GM11168 (cell line): ENCODE data around the gene CFAP57.

Source experiments
- in situ Hi-C: fragments of 300-500 bp; cut with MboI; formaldehyde crosslinking; loops from one replicate; pipeline ENCODE4 v1.12.0; 2022; ENCODE audit warnings: low sequenced_read_pairs; ENCODE audit not compliant: unreplicated experiment

Gene CFAP57

DNA sequence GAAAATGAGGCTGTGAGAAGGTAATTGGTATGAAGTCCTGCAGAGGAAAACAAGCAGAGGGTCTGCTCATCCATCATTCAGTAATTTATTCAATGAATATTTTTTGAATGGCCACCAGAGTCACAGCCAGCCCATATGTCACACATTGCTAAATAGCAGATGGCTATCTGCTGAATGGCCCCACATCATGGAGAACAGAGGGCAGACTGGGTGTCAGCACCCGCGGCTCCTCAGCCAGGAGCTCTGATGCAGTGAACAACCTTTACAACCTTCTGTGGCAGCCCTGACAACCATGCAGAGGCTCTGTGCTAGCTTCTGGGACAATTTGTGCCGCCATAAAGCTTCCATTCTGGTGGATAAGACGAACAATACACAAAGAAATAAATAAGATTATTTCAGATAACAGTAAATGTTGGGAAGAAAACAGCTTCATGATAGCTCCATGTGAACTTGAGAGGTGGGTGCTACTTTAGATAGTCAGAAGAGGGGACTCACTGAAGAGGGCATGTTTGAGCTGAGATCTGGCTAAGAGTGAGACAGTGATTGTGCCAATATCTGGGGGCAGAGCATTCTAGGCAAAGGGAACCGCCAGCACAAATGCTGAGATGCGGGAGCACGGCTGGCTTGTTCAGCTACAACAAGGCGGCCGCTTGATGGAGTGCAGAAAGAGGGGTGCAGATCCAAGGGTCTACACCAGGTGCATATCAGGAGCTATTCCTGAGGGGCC, 116.1 kb downstream of the CFAP57 start:
- in situ Hi-C loops, result no loop called here

DNA sequence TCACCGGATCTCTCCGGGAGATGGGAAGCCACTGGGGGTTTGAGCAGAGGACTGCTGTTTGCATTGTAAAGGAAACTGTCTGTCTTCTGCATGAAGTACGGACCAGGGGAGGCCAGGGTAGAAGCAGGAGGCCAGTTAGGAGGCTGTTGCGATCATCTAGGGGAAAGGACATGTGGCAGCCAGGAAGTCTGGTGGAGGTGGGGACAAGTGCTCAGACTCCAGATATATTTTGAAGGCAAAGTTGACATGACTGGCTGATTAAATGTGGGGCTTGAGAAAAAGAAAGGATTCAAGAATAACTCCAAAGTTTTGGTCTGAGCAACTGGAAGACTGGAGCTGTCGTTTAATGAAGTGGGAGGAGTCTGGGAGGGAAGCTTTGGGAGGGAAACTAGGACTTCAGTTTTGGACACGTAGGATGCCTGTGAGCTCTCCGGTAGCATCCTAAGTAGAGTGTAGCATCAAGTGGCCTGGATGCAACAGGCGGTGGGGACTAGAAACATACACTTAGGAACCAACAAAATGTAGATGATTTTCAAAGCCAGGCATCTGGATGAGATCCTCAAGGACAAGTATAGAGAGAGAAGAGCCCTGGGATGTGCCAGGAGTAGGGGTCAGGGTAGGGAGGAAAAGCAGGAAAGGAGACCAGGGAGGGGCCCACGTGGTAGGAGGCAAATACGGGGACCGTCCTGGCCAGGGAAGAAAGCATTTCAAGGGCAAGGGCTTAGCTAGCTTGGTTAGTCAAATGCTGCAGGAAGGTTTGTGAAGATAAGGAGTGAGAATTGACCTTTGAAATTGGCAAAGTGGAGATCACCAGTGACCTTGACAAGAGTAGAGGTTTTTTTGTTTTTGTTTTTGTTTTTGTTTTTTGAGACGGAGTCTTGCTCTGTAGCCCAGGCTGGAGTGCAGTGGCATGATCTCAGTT, 116.9 kb downstream of the CFAP57 start:
- in situ Hi-C loops, result no loop called here

DNA sequence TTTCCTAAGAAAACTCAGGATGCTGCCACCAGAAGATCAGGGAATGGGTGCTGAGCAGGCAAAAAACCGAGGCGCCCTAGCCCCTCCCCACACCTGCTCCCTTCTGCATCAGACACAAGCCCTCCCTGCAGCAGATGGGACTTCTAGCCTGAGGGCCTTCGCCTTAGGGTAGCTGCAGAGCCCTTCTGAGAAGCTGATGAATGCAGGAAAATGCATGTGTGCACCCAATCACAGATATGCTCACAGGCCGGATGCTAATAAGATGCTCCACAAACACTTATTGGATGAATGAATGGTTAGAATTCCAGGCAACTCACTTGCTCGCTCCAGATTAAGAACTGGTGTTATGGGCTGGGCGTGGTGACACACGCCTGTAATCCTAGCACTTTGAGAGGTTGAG, 120.1 kb downstream of the CFAP57 start:
- in situ Hi-C loops, result no loop called here

DNA sequence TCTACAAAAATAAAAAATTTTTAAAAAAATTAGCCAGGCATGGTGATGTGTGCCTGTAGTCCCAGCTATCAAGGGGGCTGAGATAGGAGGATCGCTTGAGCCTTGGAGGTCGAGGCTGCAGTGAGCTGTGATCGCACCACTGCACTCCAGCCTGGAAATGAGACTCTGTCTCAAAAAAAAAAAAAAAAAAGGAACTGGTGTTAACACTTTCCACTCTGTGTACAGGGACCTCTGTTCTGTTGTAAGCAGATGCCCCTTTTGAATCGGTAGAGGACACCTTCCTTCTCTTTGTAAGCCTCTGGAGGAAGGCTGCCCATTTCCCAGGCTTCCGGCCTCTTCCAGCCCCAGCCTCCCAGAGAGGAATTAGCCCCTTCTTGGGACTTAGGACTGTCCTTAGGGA, 120.5 kb downstream of the CFAP57 start:
- in situ Hi-C loops, result no loop called here

DNA sequence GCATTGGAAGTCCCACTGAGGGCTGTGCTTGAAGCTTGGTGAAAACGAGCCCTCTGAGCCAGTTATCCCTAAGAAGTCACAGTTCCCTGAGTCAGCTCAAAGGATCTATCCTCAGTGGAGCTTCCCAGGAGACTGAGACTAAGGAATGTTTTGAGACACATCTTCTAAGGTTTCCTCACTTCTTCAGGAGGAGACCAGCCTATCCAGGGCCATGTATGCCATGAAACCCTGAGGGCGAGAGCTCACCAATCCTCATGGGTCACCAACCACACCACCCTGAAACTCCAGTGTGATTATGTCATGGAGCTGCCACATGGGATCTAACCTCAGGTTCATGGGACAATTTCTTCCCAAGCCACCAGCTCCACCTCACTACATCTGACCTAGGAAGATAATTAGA, 121.0 kb downstream of the CFAP57 start:
- in situ Hi-C loops, result no loop called here

DNA sequence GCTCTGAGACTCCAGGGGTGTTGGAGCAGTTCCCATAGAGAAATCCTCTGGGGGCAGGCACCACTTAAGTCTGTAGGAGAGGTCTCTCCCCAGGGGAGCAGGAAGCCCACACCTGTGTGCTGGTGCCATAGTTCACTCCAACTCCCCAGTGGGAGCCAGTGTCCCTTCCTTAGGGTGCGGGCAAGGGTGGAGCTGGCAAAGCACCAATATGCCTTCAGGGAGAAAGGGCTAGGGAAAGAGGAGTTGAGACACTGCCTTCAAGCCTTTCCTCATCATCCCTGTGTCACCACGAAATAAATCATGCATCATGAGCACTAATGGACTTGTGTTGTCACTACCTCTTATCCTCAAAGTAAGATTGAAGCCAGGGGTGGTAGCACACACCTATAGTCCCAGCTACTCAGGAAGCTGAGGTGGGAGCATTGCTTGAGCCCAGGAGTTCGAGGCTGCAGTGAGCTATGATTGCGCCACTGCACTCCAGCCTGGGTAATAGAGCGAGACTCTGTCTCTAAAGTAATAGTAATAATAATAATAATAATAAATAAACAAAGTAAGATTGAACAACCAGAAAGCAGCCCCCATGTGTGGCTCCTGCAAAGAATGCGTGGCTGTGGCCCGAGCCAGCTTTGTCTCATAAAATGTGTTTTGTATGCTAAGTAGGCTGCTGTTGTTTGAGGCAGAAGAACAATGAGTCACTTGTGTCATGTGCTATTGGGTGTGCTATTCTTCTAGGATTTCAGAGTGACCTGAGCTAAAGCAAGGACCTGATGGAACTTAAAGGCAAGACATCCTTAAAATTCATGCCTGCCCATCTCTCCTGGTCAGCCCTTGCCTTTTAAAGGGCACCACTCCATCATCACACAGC, 122.0 kb downstream of the CFAP57 start:
- in situ Hi-C loops, result no loop called here

DNA sequence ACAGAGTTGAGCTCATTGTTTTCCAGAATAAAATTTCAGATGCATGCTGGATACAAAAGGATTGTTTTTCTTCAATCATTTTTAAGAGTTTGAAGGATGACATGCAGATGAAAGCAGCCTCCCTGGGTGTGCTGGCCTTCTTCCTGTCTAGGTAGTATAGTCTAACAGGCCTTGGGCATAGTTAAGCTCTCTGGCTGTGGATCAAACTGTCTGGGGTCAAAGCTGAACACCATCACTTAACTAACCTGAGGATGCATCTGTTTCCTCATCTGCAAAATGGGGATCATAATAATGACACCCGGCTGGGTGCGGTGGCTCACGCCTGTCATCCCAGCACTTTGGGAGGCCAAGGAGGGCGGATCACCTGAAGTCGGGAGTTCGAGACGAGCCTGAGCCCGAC, 122.6 kb downstream of the CFAP57 start:
- in situ Hi-C loops, result no loop called here

DNA sequence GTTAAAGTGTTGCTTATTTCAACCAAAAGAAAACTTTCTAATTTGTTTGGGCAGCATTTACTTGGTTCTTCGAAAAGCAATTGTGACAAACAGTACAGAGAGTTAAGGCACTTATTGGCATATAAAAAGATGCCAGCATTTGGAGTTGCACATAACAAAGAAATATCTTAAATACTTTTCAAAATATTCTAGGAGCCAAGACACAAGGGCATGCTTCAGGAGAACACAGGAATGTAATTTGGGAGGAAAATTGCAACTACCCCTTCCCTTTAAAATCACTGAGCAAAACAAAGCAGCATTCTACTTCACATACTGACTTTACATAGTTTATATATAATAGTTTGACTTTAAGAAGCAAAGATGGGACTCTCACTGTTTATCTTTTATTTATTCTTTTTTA, 124.1 kb downstream of the CFAP57 start:
- in situ Hi-C loops, result no loop called here

DNA sequence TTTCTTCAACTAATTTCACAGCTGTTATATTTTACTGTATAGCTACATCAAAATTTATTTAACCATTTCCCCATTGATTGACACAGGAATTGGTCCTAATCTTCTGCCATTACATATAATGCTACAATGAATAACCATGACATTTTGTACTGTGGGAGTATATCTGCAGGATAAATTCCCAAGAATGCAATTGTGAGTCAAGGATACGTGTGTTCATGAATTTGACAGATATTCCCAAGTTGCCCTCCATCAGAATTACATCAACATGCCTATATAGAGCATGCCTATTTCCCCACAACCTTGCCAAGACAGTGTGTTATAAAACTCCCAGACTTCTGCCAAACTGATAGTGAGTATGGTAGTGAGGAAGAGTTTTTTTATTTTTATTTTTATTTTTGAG, 125.9 kb downstream of the CFAP57 start:
- in situ Hi-C loops, result no loop called here

DNA sequence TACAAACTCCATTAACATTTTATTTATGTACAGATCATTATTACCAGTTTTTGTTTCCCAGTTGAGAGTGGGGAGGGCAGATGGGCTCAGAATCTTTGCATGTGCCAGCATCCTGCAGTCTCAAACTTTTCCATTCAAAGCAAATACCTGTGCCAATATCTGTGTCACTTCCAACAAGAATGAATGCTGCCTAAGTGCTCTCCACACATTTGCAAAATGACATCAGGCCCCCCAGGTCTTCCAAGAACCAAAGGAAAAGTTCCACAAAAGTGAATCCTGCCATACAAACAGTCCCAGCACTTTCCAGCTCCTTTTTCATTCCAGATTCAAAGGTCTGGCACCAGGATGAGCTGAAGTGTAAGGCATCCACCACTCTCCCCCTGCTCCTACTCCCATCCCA, 127.0 kb downstream of the CFAP57 start:
- in situ Hi-C loops, result no loop called here

DNA sequence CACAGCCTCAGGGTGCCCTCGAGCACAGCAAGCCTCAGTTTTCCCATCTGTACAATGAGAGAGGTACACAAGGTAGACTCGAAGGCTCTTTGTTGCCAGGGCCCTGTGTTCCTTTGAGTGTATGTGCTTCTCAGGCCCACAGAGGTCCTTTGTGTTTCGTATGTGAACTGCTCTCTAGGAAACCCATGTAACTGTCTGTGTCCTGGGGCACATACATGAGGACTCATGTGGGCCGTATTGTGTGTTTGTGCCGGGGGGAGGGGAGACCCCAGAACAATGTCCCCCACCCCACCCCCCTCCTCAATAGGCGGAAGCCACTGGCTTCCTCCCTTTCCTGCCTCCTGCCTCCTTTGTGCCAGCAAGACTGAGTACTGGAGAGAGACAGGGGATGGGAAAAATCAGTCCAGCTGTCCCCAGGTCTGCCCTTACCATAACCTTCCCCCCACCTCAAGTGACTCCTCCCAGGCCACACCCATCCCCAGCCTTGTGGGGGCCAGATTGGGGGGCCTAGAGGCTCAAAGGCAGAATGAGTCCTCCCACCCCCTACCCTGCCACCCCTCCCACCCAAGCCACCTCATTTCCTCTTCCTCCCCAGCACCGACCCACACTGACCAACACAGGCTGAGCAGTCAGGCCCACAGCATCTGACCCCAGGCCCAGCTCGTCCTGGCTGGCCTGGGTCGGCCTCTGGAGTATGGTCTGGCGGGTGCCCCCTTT, 128.4 kb downstream of the CFAP57 start, which contains the start of gene TIE1:
TIE1 (plus strand) TSS at position 605 of the 717 bp plus-strand sequence; CDS start at position 695, 90 bp downstream.
- in situ Hi-C loops, result no loop called here

DNA sequence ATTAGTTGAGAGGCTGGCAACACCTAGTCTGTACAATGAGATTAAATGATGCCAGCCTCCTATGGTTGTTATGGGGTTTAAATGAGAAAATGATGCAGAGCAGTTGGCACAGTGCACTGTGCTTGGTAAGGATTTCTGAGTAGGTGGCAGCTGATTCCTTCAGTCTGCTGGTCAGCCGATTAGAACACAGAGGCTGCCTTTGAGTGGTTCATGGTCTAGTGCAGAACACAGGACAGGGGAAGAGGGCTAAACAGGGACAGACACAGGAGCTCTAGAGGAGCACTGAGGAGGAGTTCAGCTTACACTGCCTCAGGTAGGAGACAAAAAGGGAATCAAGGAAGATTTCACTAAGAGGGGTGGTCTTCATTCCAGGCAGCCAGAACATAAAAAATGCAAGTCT, 130.1 kb downstream of the CFAP57 start:
- in situ Hi-C loops, result no loop called here

DNA sequence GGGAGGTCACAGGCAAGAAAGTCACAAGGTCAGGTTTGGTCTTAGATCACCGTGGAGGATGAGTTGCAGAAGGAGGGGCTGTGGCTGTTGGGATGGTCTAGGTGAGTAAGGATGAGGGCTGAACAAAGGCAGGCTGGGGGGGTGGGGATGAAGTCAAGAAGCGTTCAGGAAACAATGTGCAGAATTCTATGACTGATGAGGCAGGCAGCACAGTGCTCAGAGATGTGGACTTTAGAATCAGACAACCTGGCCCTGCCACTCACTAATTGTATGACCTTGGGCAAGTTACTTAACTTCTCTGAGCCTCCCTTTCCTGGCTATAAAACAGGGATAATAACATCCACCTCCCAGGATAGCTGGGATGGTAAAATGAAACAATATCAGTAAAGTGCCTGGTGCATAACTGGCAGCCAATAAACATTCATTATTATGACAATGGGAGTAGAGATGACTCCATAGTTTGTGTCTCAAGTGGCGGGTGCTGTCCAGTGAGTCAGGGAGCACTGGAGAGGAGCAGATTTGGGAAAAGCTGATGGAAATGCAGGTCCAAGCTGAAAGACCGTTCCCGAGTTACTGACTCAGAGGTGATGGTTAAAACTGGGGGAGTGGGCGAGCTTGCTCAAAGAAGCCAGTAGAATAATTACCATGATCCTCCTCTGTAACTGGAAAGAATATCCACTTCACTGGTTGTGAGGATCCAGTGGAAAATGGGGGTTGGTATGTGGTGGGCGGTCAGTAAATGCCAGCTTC, 130.8 kb downstream of the CFAP57 start:
- in situ Hi-C loops, result no loop called here

DNA sequence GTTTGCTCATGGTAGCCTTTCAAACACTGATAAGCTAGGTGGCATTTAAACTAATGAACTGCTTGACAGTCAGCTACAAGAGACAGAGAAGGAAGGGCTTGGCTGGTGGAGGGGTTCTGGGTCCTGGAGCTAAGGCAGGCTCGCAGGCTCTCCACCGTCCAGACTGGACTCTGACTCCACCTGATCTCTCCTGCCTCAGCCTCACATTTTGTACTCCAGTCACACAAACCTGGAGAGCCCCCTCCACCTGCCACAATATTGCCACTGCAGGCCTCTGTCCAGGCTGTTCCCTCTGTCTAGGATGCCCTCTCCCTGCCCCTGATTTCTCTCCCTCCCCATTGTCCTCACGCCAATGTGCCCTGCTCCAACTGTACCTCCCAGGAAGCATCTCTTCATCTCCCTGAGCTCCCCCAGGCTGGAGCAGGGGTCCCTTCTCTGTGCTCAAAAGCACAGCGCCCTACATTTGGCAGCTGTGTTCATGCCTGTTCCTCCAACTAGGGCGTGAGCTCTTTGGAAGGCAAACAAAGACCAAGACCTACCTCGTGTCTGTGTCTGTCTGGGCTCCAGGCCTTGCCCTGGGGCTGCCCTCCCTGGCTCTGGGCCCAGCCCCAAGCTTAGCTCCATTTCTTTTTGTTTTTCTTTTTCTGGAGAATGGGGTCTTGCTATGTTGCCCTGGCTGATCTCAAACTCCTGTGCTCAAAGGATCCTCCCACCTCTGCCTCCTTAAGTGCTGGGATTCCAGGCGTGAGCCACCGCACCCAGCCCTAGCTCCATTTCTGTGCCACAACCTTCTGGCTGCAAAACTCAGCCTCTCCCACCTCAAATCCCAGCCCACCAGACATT, 131.6 kb downstream of the CFAP57 start:
- in situ Hi-C loops, result no loop called here
